ENCODE results near the gene FAM3A. TPM values are rescaled to one million over a fixed set of nuclear protein-coding genes. Genes with fewer than 3 reads are reported as not detected.

Gene FAM3A
- total and polyA plus RNA-seq, 9 of the 15 experiments (the other 6 are each of a cell fraction or from before 2014, with no cell fraction given): 0.75 to 70.6 (median 27.0) TPM

DNA sequence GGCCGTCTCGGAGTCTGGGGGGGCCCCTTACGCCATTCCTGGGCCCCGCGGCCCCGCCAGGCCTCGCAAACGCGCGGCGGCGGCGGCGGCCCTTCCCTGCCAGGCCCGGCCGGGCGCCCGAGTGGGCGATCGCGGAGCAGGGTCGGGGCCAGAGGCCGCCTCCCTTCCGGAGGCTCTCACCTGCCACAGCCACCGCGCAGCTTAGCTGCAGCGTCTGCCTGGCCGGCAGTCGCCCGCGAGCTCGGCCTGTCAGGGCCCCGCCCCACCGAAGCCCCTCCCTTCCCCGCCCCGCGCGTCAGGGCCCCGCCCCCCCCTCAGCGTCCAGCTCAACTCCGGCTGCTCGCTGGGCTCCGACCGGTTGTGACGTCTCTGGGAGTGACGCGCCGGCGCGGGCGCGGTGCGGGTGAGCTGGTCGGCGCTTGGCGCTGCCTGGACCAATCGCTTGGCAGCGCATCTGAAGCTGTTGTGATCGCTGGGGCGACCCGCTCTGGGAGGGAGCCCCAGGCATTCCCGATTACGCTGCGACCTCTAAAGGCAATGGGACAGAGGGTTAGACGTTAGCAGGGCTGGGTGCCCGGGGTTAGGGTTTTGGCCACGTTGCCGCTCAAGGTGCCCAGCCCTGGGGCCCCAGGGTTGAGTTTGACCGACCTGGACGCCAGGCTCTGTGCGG lies 25.5 kb downstream of the FAM3A start, which contains the start of gene SLC10A3 (continued):
- TF ChIP-seq MGA (IDR thresholded peaks at IDR 0.05) (no peak), DPF2 (IDR thresholded peaks at IDR 0.05) (no peak), ZNF184 (CRISPR knock-in tag; IDR thresholded peaks at IDR 0.05) (no peak), SMAD1 (IDR thresholded peaks at IDR 0.05; ENCODE audit: low read depth, low read length, partially characterized antibody) (no peak), HNRNPUL1 (IDR thresholded peaks at IDR 0.05; ENCODE audit: low read length) (no peak), ZNF57 (CRISPR knock-in tag; IDR thresholded peaks at IDR 0.05) (no peak), ZNF274 (IDR thresholded peaks at IDR 0.05; ENCODE audit: borderline replicate concordance, low read depth, low read length) (no peak), RBM25 (IDR thresholded peaks at IDR 0.05; ENCODE audit: low read depth, low read length, severe bottlenecking) (no peak), POLR3A (IDR thresholded peaks at IDR 0.05; ENCODE audit: borderline replicate concordance, extremely low read depth, insufficient read depth, insufficient read length) (no peak), ETS2 (tag; IDR thresholded peaks at IDR 0.05; ENCODE audit: borderline replicate concordance, poor library complexity, severe bottlenecking) (no peak), MAFK (IDR thresholded peaks at IDR 0.05; ENCODE audit: low read length) (no peak), SRSF1 (IDR thresholded peaks at IDR 0.05; ENCODE audit: low read depth, low read length) (no peak)
- TF ChIP-seq, protein P1, sequence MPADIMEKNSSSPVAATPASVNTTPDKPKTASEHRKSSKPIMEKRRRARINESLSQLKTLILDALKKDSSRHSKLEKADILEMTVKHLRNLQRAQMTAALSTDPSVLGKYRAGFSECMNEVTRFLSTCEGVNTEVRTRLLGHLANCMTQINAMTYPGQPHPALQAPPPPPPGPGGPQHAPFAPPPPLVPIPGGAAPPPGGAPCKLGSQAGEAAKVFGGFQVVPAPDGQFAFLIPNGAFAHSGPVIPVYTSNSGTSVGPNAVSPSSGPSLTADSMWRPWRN (IDR thresholded peaks at IDR 0.05; ENCODE audit: low read depth): no peak
- TF ChIP-seq, protein P2, sequence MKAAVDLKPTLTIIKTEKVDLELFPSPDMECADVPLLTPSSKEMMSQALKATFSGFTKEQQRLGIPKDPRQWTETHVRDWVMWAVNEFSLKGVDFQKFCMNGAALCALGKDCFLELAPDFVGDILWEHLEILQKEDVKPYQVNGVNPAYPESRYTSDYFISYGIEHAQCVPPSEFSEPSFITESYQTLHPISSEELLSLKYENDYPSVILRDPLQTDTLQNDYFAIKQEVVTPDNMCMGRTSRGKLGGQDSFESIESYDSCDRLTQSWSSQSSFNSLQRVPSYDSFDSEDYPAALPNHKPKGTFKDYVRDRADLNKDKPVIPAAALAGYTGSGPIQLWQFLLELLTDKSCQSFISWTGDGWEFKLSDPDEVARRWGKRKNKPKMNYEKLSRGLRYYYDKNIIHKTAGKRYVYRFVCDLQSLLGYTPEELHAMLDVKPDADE (conservative IDR thresholded peaks at IDR 0.05; ENCODE audit: control insufficient read depth, low read depth, low read length): no peak
